Measurements from ENCODE around the gene SHKBP1.

Gene SHKBP1

DNA sequence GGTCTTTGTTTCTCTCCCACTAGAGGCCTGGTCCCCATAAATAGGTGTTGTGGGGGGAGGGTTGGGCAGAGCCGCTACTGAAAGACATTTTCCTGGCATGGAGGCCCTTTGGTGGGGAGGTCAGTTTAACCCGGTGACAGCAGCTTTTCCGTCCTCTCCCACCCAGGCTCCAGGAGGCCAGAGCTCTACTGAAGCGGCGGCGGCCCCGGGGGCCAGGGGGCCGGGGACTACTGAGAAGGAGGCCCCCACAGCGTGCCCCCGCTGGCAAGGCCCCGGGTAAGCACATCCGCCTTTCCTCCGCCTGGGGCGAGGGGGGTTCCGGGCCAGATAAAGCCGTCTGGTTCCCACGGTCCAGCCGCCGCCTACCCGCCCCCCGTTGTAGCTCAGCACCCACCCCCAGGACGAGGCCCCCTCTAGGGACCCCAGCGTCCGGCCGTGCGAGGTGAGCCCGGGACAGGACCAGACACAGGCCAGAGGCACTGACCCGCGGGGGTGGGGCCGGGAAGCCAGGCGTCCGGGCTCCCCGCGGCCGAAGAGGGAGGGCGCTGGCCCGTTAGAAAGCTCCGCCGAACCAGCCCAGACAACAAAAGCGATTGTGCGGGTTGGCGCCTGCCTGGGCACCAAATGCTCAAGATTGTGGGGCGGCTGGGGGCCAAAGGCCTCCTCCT, 23.4 kb downstream of the SHKBP1 start (continued):
- TF ChIP-seq, protein P1, sequence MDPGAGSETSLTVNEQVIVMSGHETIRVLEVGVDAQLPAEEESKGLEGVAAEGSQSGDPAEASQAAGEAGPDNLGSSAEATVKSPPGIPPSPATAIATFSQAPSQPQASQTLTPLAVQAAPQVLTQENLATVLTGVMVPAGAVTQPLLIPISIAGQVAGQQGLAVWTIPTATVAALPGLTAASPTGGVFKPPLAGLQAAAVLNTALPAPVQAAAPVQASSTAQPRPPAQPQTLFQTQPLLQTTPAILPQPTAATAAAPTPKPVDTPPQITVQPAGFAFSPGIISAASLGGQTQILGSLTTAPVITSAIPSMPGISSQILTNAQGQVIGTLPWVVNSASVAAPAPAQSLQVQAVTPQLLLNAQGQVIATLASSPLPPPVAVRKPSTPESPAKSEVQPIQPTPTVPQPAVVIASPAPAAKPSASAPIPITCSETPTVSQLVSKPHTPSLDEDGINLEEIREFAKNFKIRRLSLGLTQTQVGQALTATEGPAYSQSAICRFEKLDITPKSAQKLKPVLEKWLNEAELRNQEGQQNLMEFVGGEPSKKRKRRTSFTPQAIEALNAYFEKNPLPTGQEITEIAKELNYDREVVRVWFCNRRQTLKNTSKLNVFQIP (CRISPR knock-in tag; IDR thresholded peaks at IDR 0.05; ENCODE audit: borderline replicate concordance, low read depth): no peak

DNA sequence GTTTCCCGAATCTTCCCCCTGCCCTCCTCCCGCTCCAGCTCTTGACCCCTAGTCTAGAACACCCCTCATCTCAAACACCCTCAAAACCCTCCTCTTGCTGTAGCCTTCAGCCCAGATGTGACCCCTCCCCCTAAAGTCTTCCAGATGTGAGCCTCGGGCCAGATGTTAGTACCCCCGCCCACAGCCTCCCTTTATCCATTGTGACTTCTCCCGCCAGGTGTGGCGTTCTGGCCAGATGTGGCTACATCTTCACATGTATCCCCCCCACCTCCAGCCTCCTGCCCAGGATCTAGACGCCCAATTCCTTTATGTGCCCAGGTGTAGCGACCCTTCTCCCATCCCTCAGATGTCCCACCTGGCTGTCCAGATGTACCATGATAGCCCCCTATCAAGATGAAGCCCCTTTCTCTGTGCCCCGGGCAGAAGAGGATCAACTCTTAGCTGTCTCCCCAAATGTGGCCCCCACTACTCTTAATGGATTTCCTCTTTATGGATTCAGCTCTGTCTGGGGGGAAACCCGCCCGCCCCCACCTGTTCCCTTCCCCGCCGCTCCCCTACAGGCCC, 24.0 kb downstream of the SHKBP1 start:
- ATAC-seq: no peak
- TF ChIP-seq ZFP3 (CRISPR knock-in tag; IDR thresholded peaks at IDR 0.05) (no peak), ESRRG (CRISPR knock-in tag; IDR thresholded peaks at IDR 0.05) (no peak), OSR1 (CRISPR knock-in tag; IDR thresholded peaks at IDR 0.05) (no peak), TOX (CRISPR knock-in tag; IDR thresholded peaks at IDR 0.05; ENCODE audit: borderline replicate concordance) (no peak), PPARA (CRISPR knock-in tag; IDR thresholded peaks at IDR 0.05; ENCODE audit: borderline replicate concordance) (no peak)

DNA sequence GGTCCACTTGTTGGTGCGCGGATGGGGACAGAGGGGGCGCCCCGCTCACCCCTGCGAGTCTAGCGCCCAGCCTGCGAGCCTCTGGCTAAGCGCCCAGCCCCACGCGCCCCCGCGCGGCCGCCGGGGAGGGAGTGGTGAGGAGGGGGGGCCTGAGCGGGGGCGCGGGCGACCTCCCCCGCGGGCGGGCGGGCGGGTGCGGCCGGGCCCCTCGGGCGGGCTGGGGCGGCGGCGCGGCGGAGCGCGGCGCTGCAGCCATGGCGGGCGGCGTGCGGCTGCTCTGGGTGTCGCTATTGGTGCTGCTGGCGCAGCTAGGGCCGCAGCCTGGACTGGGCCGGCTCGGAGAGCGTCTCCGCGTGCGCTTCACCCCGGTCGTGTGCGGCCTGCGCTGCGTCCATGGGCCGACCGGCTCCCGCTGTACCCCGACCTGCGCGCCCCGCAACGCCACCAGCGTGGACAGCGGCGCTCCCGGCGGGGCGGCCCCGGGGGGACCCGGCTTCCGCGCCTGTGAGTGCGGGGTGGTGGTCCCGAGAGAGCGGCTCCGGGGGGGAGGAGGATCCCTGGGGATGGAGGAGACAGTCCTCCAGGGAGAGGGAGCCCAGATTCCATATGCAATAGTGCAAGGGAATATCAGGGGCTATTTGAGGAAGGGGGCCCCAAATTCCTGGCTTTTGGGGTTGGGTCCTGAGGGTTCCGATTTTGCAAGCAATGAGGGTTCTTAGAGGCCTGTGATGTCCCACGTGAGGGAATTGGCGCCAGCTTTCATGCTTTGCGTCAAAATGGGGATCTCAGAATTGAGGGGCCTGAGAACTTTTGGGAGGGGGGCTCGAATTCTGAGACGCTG, 24.7 kb downstream of the SHKBP1 start, which contains the start of gene LTBP4:
Gene LTBP4 (plus strand): TSS at position 236 of the 841 bp plus-strand sequence. CDS start 19 bp downstream, at position 255.
- ATAC-seq: no peak

DNA sequence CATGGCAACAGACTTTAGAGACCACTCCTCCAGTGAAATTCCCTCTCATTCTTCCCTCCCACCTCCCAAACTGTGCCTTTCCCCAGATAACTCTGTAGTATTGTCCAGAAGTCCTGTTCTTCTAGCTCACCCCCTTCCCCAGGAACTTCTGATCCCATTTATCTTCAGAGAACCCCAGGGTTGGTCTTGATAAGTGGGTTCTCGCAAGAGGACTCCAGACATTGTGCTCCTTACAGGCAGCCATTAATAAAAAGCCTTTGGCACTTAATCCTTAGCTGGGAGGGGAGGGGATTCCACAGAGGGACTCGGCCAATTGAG, 26.4 kb downstream of the SHKBP1 start:
- TF ChIP-seq, protein P2, sequence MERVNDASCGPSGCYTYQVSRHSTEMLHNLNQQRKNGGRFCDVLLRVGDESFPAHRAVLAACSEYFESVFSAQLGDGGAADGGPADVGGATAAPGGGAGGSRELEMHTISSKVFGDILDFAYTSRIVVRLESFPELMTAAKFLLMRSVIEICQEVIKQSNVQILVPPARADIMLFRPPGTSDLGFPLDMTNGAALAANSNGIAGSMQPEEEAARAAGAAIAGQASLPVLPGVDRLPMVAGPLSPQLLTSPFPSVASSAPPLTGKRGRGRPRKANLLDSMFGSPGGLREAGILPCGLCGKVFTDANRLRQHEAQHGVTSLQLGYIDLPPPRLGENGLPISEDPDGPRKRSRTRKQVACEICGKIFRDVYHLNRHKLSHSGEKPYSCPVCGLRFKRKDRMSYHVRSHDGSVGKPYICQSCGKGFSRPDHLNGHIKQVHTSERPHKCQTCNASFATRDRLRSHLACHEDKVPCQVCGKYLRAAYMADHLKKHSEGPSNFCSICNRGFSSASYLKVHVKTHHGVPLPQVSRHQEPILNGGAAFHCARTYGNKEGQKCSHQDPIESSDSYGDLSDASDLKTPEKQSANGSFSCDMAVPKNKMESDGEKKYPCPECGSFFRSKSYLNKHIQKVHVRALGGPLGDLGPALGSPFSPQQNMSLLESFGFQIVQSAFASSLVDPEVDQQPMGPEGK (CRISPR knock-in tag; IDR thresholded peaks at IDR 0.05; ENCODE audit: borderline replicate concordance): no peak
- TF ChIP-seq SNAI2 (CRISPR knock-in tag; IDR thresholded peaks at IDR 0.05): no peak
- TF ChIP-seq, protein P3, sequence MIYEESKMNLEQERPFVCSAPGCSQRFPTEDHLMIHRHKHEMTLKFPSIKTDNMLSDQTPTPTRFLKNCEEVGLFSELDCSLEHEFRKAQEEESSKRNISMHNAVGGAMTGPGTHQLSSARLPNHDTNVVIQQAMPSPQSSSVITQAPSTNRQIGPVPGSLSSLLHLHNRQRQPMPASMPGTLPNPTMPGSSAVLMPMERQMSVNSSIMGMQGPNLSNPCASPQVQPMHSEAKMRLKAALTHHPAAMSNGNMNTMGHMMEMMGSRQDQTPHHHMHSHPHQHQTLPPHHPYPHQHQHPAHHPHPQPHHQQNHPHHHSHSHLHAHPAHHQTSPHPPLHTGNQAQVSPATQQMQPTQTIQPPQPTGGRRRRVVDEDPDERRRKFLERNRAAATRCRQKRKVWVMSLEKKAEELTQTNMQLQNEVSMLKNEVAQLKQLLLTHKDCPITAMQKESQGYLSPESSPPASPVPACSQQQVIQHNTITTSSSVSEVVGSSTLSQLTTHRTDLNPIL (CRISPR knock-in tag; IDR thresholded peaks at IDR 0.05; ENCODE audit: low read depth): no peak
- no peak for TF ChIP-seq CSDC2 (CRISPR knock-in tag; IDR thresholded peaks at IDR 0.05)
- no peak for TF ChIP-seq BACH2 (CRISPR knock-in tag; IDR thresholded peaks at IDR 0.05; ENCODE audit: borderline replicate concordance)
- no peak for TF ChIP-seq RARB (CRISPR knock-in tag; IDR thresholded peaks at IDR 0.05)
- no peak for TF ChIP-seq ZC3H10 (CRISPR knock-in tag; IDR thresholded peaks at IDR 0.05)
- TF ChIP-seq, protein P4, sequence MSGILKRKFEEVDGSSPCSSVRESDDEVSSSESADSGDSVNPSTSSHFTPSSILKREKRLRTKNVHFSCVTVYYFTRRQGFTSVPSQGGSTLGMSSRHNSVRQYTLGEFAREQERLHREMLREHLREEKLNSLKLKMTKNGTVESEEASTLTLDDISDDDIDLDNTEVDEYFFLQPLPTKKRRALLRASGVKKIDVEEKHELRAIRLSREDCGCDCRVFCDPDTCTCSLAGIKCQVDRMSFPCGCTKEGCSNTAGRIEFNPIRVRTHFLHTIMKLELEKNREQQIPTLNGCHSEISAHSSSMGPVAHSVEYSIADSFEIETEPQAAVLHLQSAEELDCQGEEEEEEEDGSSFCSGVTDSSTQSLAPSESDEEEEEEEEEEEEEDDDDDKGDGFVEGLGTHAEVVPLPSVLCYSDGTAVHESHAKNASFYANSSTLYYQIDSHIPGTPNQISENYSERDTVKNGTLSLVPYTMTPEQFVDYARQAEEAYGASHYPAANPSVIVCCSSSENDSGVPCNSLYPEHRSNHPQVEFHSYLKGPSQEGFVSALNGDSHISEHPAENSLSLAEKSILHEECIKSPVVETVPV (CRISPR knock-in tag; IDR thresholded peaks at IDR 0.05): no peak
- TF ChIP-seq ESRRG (CRISPR knock-in tag; IDR thresholded peaks at IDR 0.05): no peak
- no peak for TF ChIP-seq TOX (CRISPR knock-in tag; IDR thresholded peaks at IDR 0.05; ENCODE audit: borderline replicate concordance)
- ATAC-seq: no peak

More for the DNA sequence above, 24.7 kb downstream of the SHKBP1 start, which contains the start of gene LTBP4:
- TF ChIP-seq ESRRG (CRISPR knock-in tag; IDR thresholded peaks at IDR 0.05) (no peak), CSDC2 (CRISPR knock-in tag; IDR thresholded peaks at IDR 0.05) (no peak), ZFP3 (CRISPR knock-in tag; IDR thresholded peaks at IDR 0.05) (no peak), GLIS3 (CRISPR knock-in tag; IDR thresholded peaks at IDR 0.05) (no peak), ZFP30 (CRISPR knock-in tag; IDR thresholded peaks at IDR 0.05) (no peak), TCF4 (CRISPR knock-in tag; IDR thresholded peaks at IDR 0.05; ENCODE audit: borderline replicate concordance) (no peak), PPARA (CRISPR knock-in tag; IDR thresholded peaks at IDR 0.05; ENCODE audit: borderline replicate concordance) (no peak), ZNF8 (CRISPR knock-in tag; IDR thresholded peaks at IDR 0.05) (no peak), ARNTL (CRISPR knock-in tag; IDR thresholded peaks at IDR 0.05; ENCODE audit: borderline replicate concordance, low read depth) (no peak)
- TF ChIP-seq, protein P5, sequence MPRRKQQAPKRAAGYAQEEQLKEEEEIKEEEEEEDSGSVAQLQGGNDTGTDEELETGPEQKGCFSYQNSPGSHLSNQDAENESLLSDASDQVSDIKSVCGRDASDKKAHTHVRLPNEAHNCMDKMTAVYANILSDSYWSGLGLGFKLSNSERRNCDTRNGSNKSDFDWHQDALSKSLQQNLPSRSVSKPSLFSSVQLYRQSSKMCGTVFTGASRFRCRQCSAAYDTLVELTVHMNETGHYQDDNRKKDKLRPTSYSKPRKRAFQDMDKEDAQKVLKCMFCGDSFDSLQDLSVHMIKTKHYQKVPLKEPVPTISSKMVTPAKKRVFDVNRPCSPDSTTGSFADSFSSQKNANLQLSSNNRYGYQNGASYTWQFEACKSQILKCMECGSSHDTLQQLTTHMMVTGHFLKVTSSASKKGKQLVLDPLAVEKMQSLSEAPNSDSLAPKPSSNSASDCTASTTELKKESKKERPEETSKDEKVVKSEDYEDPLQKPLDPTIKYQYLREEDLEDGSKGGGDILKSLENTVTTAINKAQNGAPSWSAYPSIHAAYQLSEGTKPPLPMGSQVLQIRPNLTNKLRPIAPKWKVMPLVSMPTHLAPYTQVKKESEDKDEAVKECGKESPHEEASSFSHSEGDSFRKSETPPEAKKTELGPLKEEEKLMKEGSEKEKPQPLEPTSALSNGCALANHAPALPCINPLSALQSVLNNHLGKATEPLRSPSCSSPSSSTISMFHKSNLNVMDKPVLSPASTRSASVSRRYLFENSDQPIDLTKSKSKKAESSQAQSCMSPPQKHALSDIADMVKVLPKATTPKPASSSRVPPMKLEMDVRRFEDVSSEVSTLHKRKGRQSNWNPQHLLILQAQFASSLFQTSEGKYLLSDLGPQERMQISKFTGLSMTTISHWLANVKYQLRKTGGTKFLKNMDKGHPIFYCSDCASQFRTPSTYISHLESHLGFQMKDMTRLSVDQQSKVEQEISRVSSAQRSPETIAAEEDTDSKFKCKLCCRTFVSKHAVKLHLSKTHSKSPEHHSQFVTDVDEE (CRISPR knock-in tag; IDR thresholded peaks at IDR 0.05): no peak

All from SK-N-SH treated with all-trans-retinoic acid at 6 μM for 48 hours (cell line).